H1 (cell line): ENCODE measurements around the gene NEK11. TPM values are rescaled to one million over a fixed set of nuclear protein-coding genes. Genes with fewer than 3 reads are reported as not detected.

ENCODE experiments used
- CTCF ChIA-PET: fragments of 300-600 bp; sonication (Branson Sonifier 250); formaldehyde crosslinking; loops from one replicate; lab custom pipeline; 2021; ENCODE audit not compliant: partially characterized antibody; lab: Charles Lee
- POLR2A ChIA-PET: fragments of 300-600 bp; sonication (Branson Sonifier 250); formaldehyde crosslinking; loops from one replicate; lab custom pipeline; 2021; ENCODE audit warnings: inconsistent platforms; ENCODE audit not compliant: partially characterized antibody; lab: Charles Lee
- DNase-seq, 2 experiments: peaks; one replicate each; pipeline versions ENCODE4 v3.0.0 to v3.0.0-alpha.2; 2010 to 2022; ENCODE audit warnings: low spot score in 2 of 2, low read depth in 1 of 2, mixed read lengths in 1 of 2
- FAIRE-seq: peaks from 2 replicates; lab custom pipeline; 2011; peaks lifted over from hg19 to GRCh38; lab: Jason Lieb, UNC
- H2AFZ ChIP-seq: 2 replicates; pipeline ENCODE4 v1.8.1; 2012; ENCODE audit warnings: low read length, inconsistent platforms
- H2AK5ac ChIP-seq: 2 replicates; pipeline ENCODE4 v1.6.1; 2013; ENCODE audit warnings: low read depth, low read length
- H2BK120ac ChIP-seq: replicated peaks from 2 replicates; pipeline ENCODE3; 2013; ENCODE audit warnings: low read depth, low read length, inconsistent platforms
- H2BK12ac ChIP-seq: 2 replicates; pipeline ENCODE4 v1.6.1; 2013; ENCODE audit warnings: low read depth, low read length
- H2BK15ac ChIP-seq: 2 replicates; pipeline ENCODE4 v1.6.1; 2013; ENCODE audit warnings: low read length
- H2BK20ac ChIP-seq: 2 replicates; pipeline ENCODE4 v1.6.1; 2013; ENCODE audit warnings: low read length
- H2BK5ac ChIP-seq: 2 replicates; pipeline ENCODE4 v1.6.1; 2013; ENCODE audit warnings: low read depth, low read length
- H3K14ac ChIP-seq: 2 replicates; pipeline ENCODE4 v1.6.1; 2013; ENCODE audit warnings: inconsistent platforms; ENCODE audit not compliant: insufficient read length
- H3K18ac ChIP-seq: 2 replicates; pipeline ENCODE4 v1.6.1; 2013; ENCODE audit warnings: low read length; ENCODE audit errors: extremely low read depth
- H3K23ac ChIP-seq: 2 replicates; pipeline ENCODE4 v1.6.1; 2013; ENCODE audit warnings: inconsistent platforms; ENCODE audit not compliant: insufficient read length
- H3K23me2 ChIP-seq: 2 replicates; pipeline ENCODE4 v1.6.1; 2013; ENCODE audit warnings: low read depth, low read length
- H3K27ac ChIP-seq: 2 replicates; pipeline ENCODE4 v1.6.1; 2011; ENCODE audit warnings: low read depth, low read length, inconsistent platforms
- H3K27me3 ChIP-seq, 4 experiments: replicated peaks in 1 of 4; 1 replicate in 1 of 4; 2 replicates in 3 of 4; pipeline versions ENCODE4 v1.6.1 to v1.8.1; 2011 to 2013; ENCODE audit warnings: low read length in 3 of 4, mild to moderate bottlenecking in 3 of 4, inconsistent platforms in 2 of 4, mixed read lengths in 2 of 4, moderate library complexity in 1 of 4; ENCODE audit not compliant: control insufficient read depth in 3 of 4, insufficient read depth in 3 of 4; ENCODE audit errors: extremely low read depth in 1 of 4
- H3K36me3 ChIP-seq, 4 experiments: 2 replicates each; pipeline versions ENCODE4 v1.6.1 to v1.8.1; 2011 to 2013; ENCODE audit warnings: mild to moderate bottlenecking in 4 of 4, low read length in 3 of 4, moderate library complexity in 2 of 4, control low read depth in 1 of 4, inconsistent platforms in 1 of 4; ENCODE audit not compliant: insufficient read depth in 4 of 4, control insufficient read depth in 2 of 4
- H3K4ac ChIP-seq: replicated peaks from 2 replicates; pipeline ENCODE3; 2013; ENCODE audit warnings: low read length, low read depth, mixed read lengths, inconsistent platforms; ENCODE audit not compliant: insufficient read length
- H3K4me1 ChIP-seq, 4 experiments: replicated peaks in 1 of 4; 1 replicate in 1 of 4; 2 replicates in 3 of 4; pipeline versions ENCODE4 v1.6.1 to v1.8.1; 2011 to 2013; ENCODE audit warnings: low read length in 3 of 4, inconsistent platforms in 2 of 4, mixed read lengths in 1 of 4; ENCODE audit not compliant: insufficient read depth in 4 of 4, control insufficient read depth in 3 of 4
- H3K4me2 ChIP-seq, 2 experiments: 2 replicates each; pipeline versions ENCODE4 v1.6.1 to v1.8.1; 2011 to 2013; ENCODE audit warnings: low read depth in 2 of 2, low read length in 2 of 2, control low read depth in 1 of 2, inconsistent platforms in 1 of 2, mild to moderate bottlenecking in 1 of 2; ENCODE audit not compliant: insufficient read depth in 1 of 2
- H3K4me3 ChIP-seq, 4 experiments: fragments of 200-600, 300-600 bp in 1 of 4; sonication (generic), shearing (Covaris generic), sonication (Bioruptor Twin) in 1 of 4; 2 replicates each; pipeline versions ENCODE4 v1.5.1 to v1.8.1; 2011 to 2016; ENCODE audit warnings: low read length in 4 of 4, low read depth in 3 of 4, control low read depth in 2 of 4, inconsistent platforms in 2 of 4, mild to moderate bottlenecking in 2 of 4, mixed read lengths in 1 of 4, moderate library complexity in 1 of 4; ENCODE audit not compliant: insufficient read depth in 2 of 4; ENCODE audit errors: extremely low read depth in 1 of 4
- H3K56ac ChIP-seq: replicated peaks from 2 replicates; pipeline ENCODE3; 2013; ENCODE audit warnings: low read depth, mild to moderate bottlenecking, mixed read lengths, low read length, inconsistent platforms; ENCODE audit not compliant: insufficient read length
- H3K79me1 ChIP-seq: 2 replicates; pipeline ENCODE4 v1.6.1; 2013; ENCODE audit warnings: low read depth, low read length, control low read depth
- H3K79me2 ChIP-seq, 2 experiments: 2 replicates each; pipeline versions ENCODE4 v1.6.1 to v1.8.1; 2012 to 2013; ENCODE audit warnings: low read length in 2 of 2, mild to moderate bottlenecking in 2 of 2, inconsistent platforms in 1 of 2; ENCODE audit not compliant: insufficient read depth in 2 of 2, control insufficient read depth in 1 of 2
- H3K9ac ChIP-seq, 4 experiments: replicated peaks in 1 of 4; 1 replicate in 1 of 4; 2 replicates in 3 of 4; pipeline versions ENCODE4 v1.6.1 to v1.8.1; 2011 to 2013; ENCODE audit warnings: low read depth in 3 of 4, low read length in 3 of 4, control low read depth in 2 of 4, mild to moderate bottlenecking in 2 of 4, moderate library complexity in 2 of 4, inconsistent platforms in 1 of 4; ENCODE audit errors: extremely low read depth in 1 of 4
- H3K9me3 ChIP-seq, 2 experiments: 2 replicates each; pipeline versions ENCODE4 v1.6.1 to v1.8.1; 2012 to 2013; ENCODE audit warnings: mild to moderate bottlenecking in 2 of 2, moderate library complexity in 2 of 2, control low read depth in 1 of 2, inconsistent platforms in 1 of 2, low read depth in 1 of 2, low read length in 1 of 2, mixed read lengths in 1 of 2; ENCODE audit not compliant: insufficient read depth in 2 of 2
- H4K20me1 ChIP-seq, 2 experiments: replicated peaks in 1 of 2; 2 replicates each; pipeline versions ENCODE3 to v1.8.1; 2011 to 2013; ENCODE audit warnings: inconsistent platforms in 2 of 2, low read length in 2 of 2, mild to moderate bottlenecking in 1 of 2; ENCODE audit not compliant: insufficient read depth in 2 of 2, control insufficient read depth in 1 of 2
- H4K5ac ChIP-seq: 2 replicates; pipeline ENCODE4 v1.6.1; 2013; ENCODE audit warnings: low read length, low read depth, mixed read lengths, inconsistent platforms; ENCODE audit not compliant: insufficient read length
- H4K8ac ChIP-seq: 2 replicates; pipeline ENCODE4 v1.8.0; 2013; ENCODE audit warnings: mild to moderate bottlenecking, moderate library complexity, low read length, inconsistent platforms; ENCODE audit not compliant: insufficient read depth; ENCODE audit errors: extremely low read depth
- H4K91ac ChIP-seq: replicated peaks from 2 replicates; pipeline ENCODE3; 2013; ENCODE audit warnings: low read length, mixed read lengths, inconsistent platforms; ENCODE audit not compliant: insufficient read length
- ATF3 ChIP-seq: IDR thresholded peaks from 2 replicates; pipeline ENCODE4 v1.6.1; 2011; ENCODE audit warnings: low read depth, mild to moderate bottlenecking, low read length; ENCODE audit not compliant: insufficient read depth
- BACH1 ChIP-seq: IDR thresholded peaks from 2 replicates; pipeline ENCODE4 v1.6.1; 2012; ENCODE audit warnings: low read length, improper control_type of control experiment
- BCL11A ChIP-seq, 2 experiments: IDR thresholded peaks; one replicate each; pipeline ENCODE4 v1.6.1; 2011; ENCODE audit warnings: low read depth in 2 of 2, low read length in 2 of 2, mild to moderate bottlenecking in 2 of 2
- GABPA ChIP-seq: IDR thresholded peaks from 2 replicates; pipeline ENCODE4 v1.6.1; 2011; ENCODE audit warnings: mild to moderate bottlenecking, low read length, moderate library complexity, borderline replicate concordance; ENCODE audit not compliant: insufficient read depth
- JUND ChIP-seq: IDR thresholded peaks from 2 replicates; pipeline ENCODE4 v1.6.1; 2011; ENCODE audit warnings: mild to moderate bottlenecking, improper control_type of control experiment, low read length
- KDM1A ChIP-seq: fragments of 200-600, 300-600 bp; sonication (generic); IDR thresholded peaks from 2 replicates; pipeline ENCODE4 v1.7.1; 2016; ENCODE audit warnings: mild to moderate bottlenecking, low read length, borderline replicate concordance
- MAFK ChIP-seq: IDR thresholded peaks from 2 replicates; pipeline ENCODE4 v1.6.1; 2012; ENCODE audit warnings: low read depth, mild to moderate bottlenecking, improper control_type of control experiment, low read length
- POLR2A ChIP-seq, 2 experiments: IDR thresholded peaks; 1 replicate in 1 of 2; 2 replicates in 1 of 2; pipeline ENCODE4 v1.6.1; 2011; ENCODE audit warnings: low read depth in 2 of 2, low read length in 2 of 2, mild to moderate bottlenecking in 2 of 2; ENCODE audit errors: control extremely low read depth in 1 of 2
- RFX5 ChIP-seq: IDR thresholded peaks from 2 replicates; pipeline ENCODE4 v1.6.1; 2011; ENCODE audit warnings: low read depth, low read length, improper control_type of control experiment, borderline replicate concordance
- RXRA ChIP-seq: IDR thresholded peaks from 2 replicates; pipeline ENCODE4 v1.6.1; 2011; ENCODE audit warnings: low read depth, mild to moderate bottlenecking, low read length, moderate library complexity; ENCODE audit not compliant: insufficient read depth
- SIRT6 ChIP-seq: IDR thresholded peaks from one replicate; pipeline ENCODE4 v1.7.1; 2012; ENCODE audit warnings: low read length, inconsistent platforms
- SIX5 ChIP-seq: IDR thresholded peaks from 2 replicates; pipeline ENCODE4 v1.6.1; 2011; ENCODE audit warnings: mild to moderate bottlenecking, low read depth, low read length
- SRF ChIP-seq: IDR thresholded peaks from 2 replicates; pipeline ENCODE4 v1.6.1; 2011; ENCODE audit warnings: mild to moderate bottlenecking, low read depth, low read length, moderate library complexity
- TAF1 ChIP-seq: IDR thresholded peaks from 2 replicates; pipeline ENCODE4 v1.6.1; 2011; ENCODE audit warnings: mild to moderate bottlenecking, low read depth, low read length
- TEAD4 ChIP-seq: IDR thresholded peaks from 2 replicates; pipeline ENCODE4 v1.6.1; 2012; ENCODE audit warnings: low read depth, low read length, inconsistent platforms, mixed read lengths
- WGBS, 2 experiments: shearing (Covaris generic) in 1 of 2; methylation state at CpG; one replicate each; pipeline versions ENCODE4 v1.1.6 to v1.1.7; 2013 to 2015; ENCODE audit warnings: low lambda C conversion rate in 2 of 2, mixed read lengths in 2 of 2, inconsistent platforms in 1 of 2, low coverage in 1 of 2, missing lambda C conversion rate in 1 of 2; ENCODE audit not compliant: insufficient replicate concordance in 2 of 2, insufficient coverage in 1 of 2, insufficient read length in 1 of 2; ENCODE audit errors: extremely low coverage in 1 of 2, missing lambda C conversion rate in 1 of 2; 5-methylcytosine and 5-hydroxymethylcytosine counted together
- polyA plus RNA-seq, 7 experiments: library from polyadenylated mRNA; depleted of rRNA in 3 of 7; stranded (reverse) in 5 of 7; unstranded in 2 of 7; fragments of >200 nt in 5 of 7; fragments of 200-250 nt in 2 of 7; gene quantifications; 1 replicate in 5 of 7; 2 replicates in 1 of 7; 4 replicates in 1 of 7; pipeline versions ENCODE4 v1.2.1 to v1.2.3, GENCODE V29; 2011 to 2013; ENCODE audit warnings: missing spikeins in 2 of 7, mixed read lengths in 2 of 7
- total RNA-seq: library from RNA; stranded (reverse); fragmentation: NEBNext Ultra II Directional; extraction: Animal tissue kit (Norgen Biotek cat#: 25700); gene quantifications from 2 replicates; pipeline ENCODE4 v1.2.1, GENCODE V29; 2021

NEK11 gene
- total and polyA plus RNA-seq, 2 of the 8 experiments (the other 6 are each of a cell fraction or from before 2014, with no cell fraction given): 0.60 TPM; not detected in 1

GRCh38 chr3:131348911-131349310 is 322.2 kb downstream of the NEK11 start:
- no peak overlapping the region for H3K4me2 ChIP-seq

More at GRCh38 chr3:131348911-131349310, 322.2 kb downstream of the NEK11 start:
- H3K9ac ChIP-seq: no peak overlapping the region
- no peaks in the 10 kb centered on the region; a peak in 1 of 8 replicates for H3K36me3 ChIP-seq
- no peaks in the 10 kb centered on the region; the same call in 1 of the 2 replicates for H3K23me2 ChIP-seq
- H2BK12ac ChIP-seq: no peak overlapping the region
- H3K27ac ChIP-seq: no peak overlapping the region
- H3K56ac ChIP-seq: no peak overlapping the region
- H3K18ac ChIP-seq: no peak overlapping the region
- DNase-seq: no peak
- H2AK5ac ChIP-seq: no peak overlapping the region
- CTCF ChIA-PET: interaction anchor here (1.5 kb wide), 1 partner anchor 11 kb away, joined by 6 read pairs; no protein-coding TSS in a partner anchor
- no peaks in the 10 kb centered on the region for H3K27me3 ChIP-seq
- H4K91ac ChIP-seq: no peak overlapping the region
- H3K14ac ChIP-seq: no peak overlapping the region
- no peaks in the 10 kb centered on the region for H3K79me1 ChIP-seq
- no peak overlapping the region for H2BK120ac ChIP-seq
- no peaks in the 10 kb centered on the region for H3K79me2 ChIP-seq
- TF ChIP-seq MAFK: no peak
- no peak for TF ChIP-seq GABPA
- no peak for TF ChIP-seq POLR2A (IDR thresholded peaks at IDR 0.05; ENCODE audit: control extremely low read depth in 1 of 2, low read depth in 2 of 2, low read length in 2 of 2)
- TF ChIP-seq SIRT6: no peak
- no peak for TF ChIP-seq KDM1A
- no peak for TF ChIP-seq RFX5
- no peak for TF ChIP-seq SRF
- TF ChIP-seq BACH1: no peak
- TF ChIP-seq TEAD4: no peak
- TF ChIP-seq TAF1: no peak
- TF ChIP-seq RXRA: no peak
- TF ChIP-seq JUND: no peak
- TF ChIP-seq BCL11A (IDR thresholded peaks at IDR 0.05; ENCODE audit: low read depth in 2 of 2, low read length in 2 of 2): no peak
- TF ChIP-seq ATF3: no peak
- no peak for TF ChIP-seq SIX5
- POLR2A ChIA-PET: interaction anchor here (1.1 kb wide), 1 partner anchor 12 kb away, joined by 3 read pairs; no protein-coding TSS in a partner anchor
- no peak for FAIRE-seq
- H3K9me3 ChIP-seq: peaks cover 2 to 6% of the 10 kb centered on the region in 2 experiments; a peak in 2 of 4 replicates
- no peak overlapping the region for H4K5ac ChIP-seq
- H2BK15ac ChIP-seq: no peak overlapping the region
- no peak overlapping the region for H3K4ac ChIP-seq
- H3K4me3 ChIP-seq: no peak overlapping the region
- H3K4me1 ChIP-seq: peaks cover 4 to 14% (median 8%) of the 10 kb centered on the region in 4 experiments; a peak in 5 of 7 replicates
- H2AFZ ChIP-seq: no peak overlapping the region
- H3K23ac ChIP-seq: no peak overlapping the region
- WGBS, 2 experiments: 87% methylated on average over 2 of the region's 2 CpGs; no CpG with 5 or more reads in 1 of the 2 experiments
- H2BK5ac ChIP-seq: no peak overlapping the region
- H4K20me1 ChIP-seq: peaks cover 0 to 2% of the 10 kb centered on the region in 2 experiments
- no peak overlapping the region for H2BK20ac ChIP-seq
- no peak overlapping the region for H4K8ac ChIP-seq
